Measurements from ENCODE around the gene LARGE2. TPM values are rescaled to one million over a fixed set of nuclear protein-coding genes. Genes with fewer than 3 reads are reported as not detected.

Gene LARGE2
- total RNA-seq, 3 donors from 2014 or later (not counting 1 experiment from before 2014, with no cell fraction given), result 0.40 to 1.7 (median 1.0) TPM

GRCh38 chr11:45935349-45936064 lies 13.1 kb downstream of the LARGE2 start:
- Mint-ChIP-seq H3K4me3 (no peak overlapping the region), H3K9me3 (no peaks in the 10 kb centered on the region), H3K36me3 (peaks cover 8% of the 10 kb centered on the region), H3K4me1 (peaks cover 11 to 12% of the 10 kb centered on the region in 2 donors), H3K27ac (no peak overlapping the region), H3K27me3 (ENCODE audit: low read depth in 2 of 2) (no peaks in the 10 kb centered on the region)
- peaks cover 58% of the 10 kb centered on the region for H3K36me3 ChIP-seq (ENCODE audit: control insufficient read depth, insufficient read depth, low read length)
- DNase-seq (no peak), ATAC-seq (no peak)
- TF ChIP-seq CTCF (IDR thresholded peaks at IDR 0.05), result no peak
- intact Hi-C loops (cut with micrococcal nuclease), result no loop called here
- WGBS (ENCODE audit: insufficient coverage), result 73% methylated on average over 8 of the region's 8 CpGs
- H3K27ac ChIP-seq (ENCODE audit: low read length), result peak overlapping the region; percentile 8
- H3K27me3 ChIP-seq (ENCODE audit: control insufficient read depth, insufficient read depth, low read length), result no peaks in the 10 kb centered on the region
- H3K9me3 ChIP-seq (ENCODE audit: control insufficient read depth, insufficient read depth, low read length), result no peaks in the 10 kb centered on the region
- no peak overlapping the region for H3K4me3 ChIP-seq (ENCODE audit: low read length)
- H3K4me1 ChIP-seq (ENCODE audit: control insufficient read depth, insufficient read depth, low read length), result peaks cover 38% of the 10 kb centered on the region

- Histone ChIP-seq H3K4me1 (ENCODE audit: control insufficient read depth, insufficient read depth, low read length) (peaks cover 27% of the 10 kb centered on the region), H3K27me3 (ENCODE audit: control insufficient read depth, insufficient read depth, low read length) (no peaks in the 10 kb centered on the region), H3K27ac (ENCODE audit: low read length) (no peak overlapping the region), H3K36me3 (ENCODE audit: control insufficient read depth, insufficient read depth, low read length) (peaks cover 60% of the 10 kb centered on the region), H3K4me3 (ENCODE audit: low read length) (no peak overlapping the region), H3K9me3 (ENCODE audit: control insufficient read depth, insufficient read depth, low read length) (no peaks in the 10 kb centered on the region)
- Mint-ChIP-seq H3K4me3 (no peak overlapping the region), H3K27me3 (ENCODE audit: low read depth in 2 of 2) (no peaks in the 10 kb centered on the region), H3K4me1 (peaks cover under 1% of the 10 kb centered on the region in 2 donors), H3K9me3 (no peaks in the 10 kb centered on the region), H3K27ac (no peak overlapping the region), H3K36me3 (peaks cover 8% of the 10 kb centered on the region)
- no peak for ATAC-seq
- DNase-seq, result no peak
- TF ChIP-seq CTCF (IDR thresholded peaks at IDR 0.05), result no peak
- WGBS (ENCODE audit: insufficient coverage), result 93% methylated on average over 4 of the region's 4 CpGs
- intact Hi-C loops (cut with micrococcal nuclease), result no loop called here
Measured at GRCh38 chr11:45936511-45937054, 14.1 kb downstream of the LARGE2 start.

- H3K4me3 Mint-ChIP-seq, result no peak overlapping the region
- H3K27ac Mint-ChIP-seq, result no peak overlapping the region
- H3K27me3 Mint-ChIP-seq (ENCODE audit: low read depth in 2 of 2), result no peaks in the 10 kb centered on the region
- no peaks in the 10 kb centered on the region for H3K4me1 Mint-ChIP-seq
- H3K27me3 ChIP-seq (ENCODE audit: control insufficient read depth, insufficient read depth, low read length), result no peaks in the 10 kb centered on the region
- no peaks in the 10 kb centered on the region for H3K9me3 Mint-ChIP-seq
- 98% methylated on average over 8 of the region's 10 CpGs for WGBS (ENCODE audit: insufficient coverage)
- no peak for TF ChIP-seq CTCF (IDR thresholded peaks at IDR 0.05)
- H3K9me3 ChIP-seq (ENCODE audit: control insufficient read depth, insufficient read depth, low read length), result no peaks in the 10 kb centered on the region
- peaks cover 8% of the 10 kb centered on the region for H3K36me3 Mint-ChIP-seq
- H3K4me3 ChIP-seq (ENCODE audit: low read length), result no peak overlapping the region
- H3K27ac ChIP-seq (ENCODE audit: low read length), result no peak overlapping the region
- intact Hi-C loops (cut with micrococcal nuclease), result no loop called here
- peaks cover 23% of the 10 kb centered on the region for H3K4me1 ChIP-seq (ENCODE audit: control insufficient read depth, insufficient read depth, low read length)
- no peak for ATAC-seq
- DNase-seq, result no peak
- peaks cover 64% of the 10 kb centered on the region for H3K36me3 ChIP-seq (ENCODE audit: control insufficient read depth, insufficient read depth, low read length)
Measured at GRCh38 chr11:45937916-45938315, 15.5 kb downstream of the LARGE2 start.
